AG09309 (cell line): Measurements from ENCODE around the gene TEAD3.

ENCODE experiments used
- DNase-seq: peaks from one replicate; pipeline ENCODE4 v3.0.0-alpha.2; 2010; ENCODE audit warnings: low read depth
- H3K4me3 ChIP-seq: 2 replicates; pipeline ENCODE4 v1.5.1; 2011; ENCODE audit warnings: mild to moderate bottlenecking, low read depth, low read length, moderate library complexity; ENCODE audit not compliant: control insufficient read depth
- TF ChIP-seq, protein P1 (sequence below): IDR thresholded peaks from 2 replicates; pipeline ENCODE4 v1.5.1; 2011; ENCODE audit warnings: mild to moderate bottlenecking, low read depth, low read length, inconsistent platforms; ENCODE audit not compliant: insufficient read depth, control insufficient read depth; ENCODE audit errors: missing control alignments

Gene TEAD3

GRCh38 chr6:35477028-35477427 is 19.9 kb downstream of the TEAD3 start:
- no peak overlapping the region for H3K4me3 ChIP-seq
- TF ChIP-seq, protein P1, sequence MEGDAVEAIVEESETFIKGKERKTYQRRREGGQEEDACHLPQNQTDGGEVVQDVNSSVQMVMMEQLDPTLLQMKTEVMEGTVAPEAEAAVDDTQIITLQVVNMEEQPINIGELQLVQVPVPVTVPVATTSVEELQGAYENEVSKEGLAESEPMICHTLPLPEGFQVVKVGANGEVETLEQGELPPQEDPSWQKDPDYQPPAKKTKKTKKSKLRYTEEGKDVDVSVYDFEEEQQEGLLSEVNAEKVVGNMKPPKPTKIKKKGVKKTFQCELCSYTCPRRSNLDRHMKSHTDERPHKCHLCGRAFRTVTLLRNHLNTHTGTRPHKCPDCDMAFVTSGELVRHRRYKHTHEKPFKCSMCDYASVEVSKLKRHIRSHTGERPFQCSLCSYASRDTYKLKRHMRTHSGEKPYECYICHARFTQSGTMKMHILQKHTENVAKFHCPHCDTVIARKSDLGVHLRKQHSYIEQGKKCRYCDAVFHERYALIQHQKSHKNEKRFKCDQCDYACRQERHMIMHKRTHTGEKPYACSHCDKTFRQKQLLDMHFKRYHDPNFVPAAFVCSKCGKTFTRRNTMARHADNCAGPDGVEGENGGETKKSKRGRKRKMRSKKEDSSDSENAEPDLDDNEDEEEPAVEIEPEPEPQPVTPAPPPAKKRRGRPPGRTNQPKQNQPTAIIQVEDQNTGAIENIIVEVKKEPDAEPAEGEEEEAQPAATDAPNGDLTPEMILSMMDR: no peak
- no peak for DNase-seq

DNA sequence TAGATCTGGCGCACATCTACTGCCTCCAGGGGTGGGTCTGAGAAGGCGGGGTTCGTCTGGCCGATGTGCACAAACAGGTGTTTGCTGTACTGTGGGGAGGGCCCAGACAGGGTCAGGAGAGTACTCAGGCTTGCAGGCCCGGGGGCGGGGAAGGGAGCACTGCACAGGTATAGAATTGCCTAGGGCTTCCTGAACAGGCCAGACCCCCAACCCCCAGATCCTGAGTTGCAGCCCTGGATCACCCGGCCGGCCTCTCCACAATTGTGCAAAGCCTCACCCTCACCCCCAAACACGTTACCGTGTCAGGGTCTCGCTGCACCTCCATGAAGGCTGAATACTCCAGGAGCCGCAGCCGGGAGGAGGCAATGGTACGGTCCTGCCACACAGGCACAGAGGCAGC is 20.9 kb downstream of the TEAD3 start:
- TF ChIP-seq, protein P1: no peak
- no peak overlapping the region for H3K4me3 ChIP-seq
- DNase-seq: no peak

DNA sequence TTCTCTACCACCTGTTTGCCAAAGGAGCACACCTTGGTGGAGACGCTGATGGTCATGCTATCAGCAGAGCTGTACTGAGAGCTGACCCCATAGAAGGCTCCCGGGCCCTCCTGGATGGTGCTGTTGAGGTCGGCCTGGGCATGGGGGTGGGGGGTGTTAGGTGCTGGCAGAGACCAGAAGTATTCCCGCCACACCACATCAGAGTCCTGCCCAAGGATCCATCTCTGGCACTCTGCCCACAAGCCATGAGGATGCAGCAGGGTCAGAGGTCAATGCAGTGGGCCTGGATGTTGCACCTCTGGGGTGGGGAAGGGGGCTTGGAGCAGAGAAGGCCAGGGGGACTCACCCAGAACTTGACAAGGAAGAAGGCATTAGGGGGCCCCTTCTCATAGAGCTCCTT is 21.3 kb downstream of the TEAD3 start:
- TF ChIP-seq, protein P1: no peak
- no peak for DNase-seq
- H3K4me3 ChIP-seq: no peak overlapping the region

GRCh38 chr6:35474942-35475570 is 21.8 kb downstream of the TEAD3 start:
- TF ChIP-seq, protein P1: no peak
- DNase-seq: no peak
- H3K4me3 ChIP-seq: no peak overlapping the region

DNA sequence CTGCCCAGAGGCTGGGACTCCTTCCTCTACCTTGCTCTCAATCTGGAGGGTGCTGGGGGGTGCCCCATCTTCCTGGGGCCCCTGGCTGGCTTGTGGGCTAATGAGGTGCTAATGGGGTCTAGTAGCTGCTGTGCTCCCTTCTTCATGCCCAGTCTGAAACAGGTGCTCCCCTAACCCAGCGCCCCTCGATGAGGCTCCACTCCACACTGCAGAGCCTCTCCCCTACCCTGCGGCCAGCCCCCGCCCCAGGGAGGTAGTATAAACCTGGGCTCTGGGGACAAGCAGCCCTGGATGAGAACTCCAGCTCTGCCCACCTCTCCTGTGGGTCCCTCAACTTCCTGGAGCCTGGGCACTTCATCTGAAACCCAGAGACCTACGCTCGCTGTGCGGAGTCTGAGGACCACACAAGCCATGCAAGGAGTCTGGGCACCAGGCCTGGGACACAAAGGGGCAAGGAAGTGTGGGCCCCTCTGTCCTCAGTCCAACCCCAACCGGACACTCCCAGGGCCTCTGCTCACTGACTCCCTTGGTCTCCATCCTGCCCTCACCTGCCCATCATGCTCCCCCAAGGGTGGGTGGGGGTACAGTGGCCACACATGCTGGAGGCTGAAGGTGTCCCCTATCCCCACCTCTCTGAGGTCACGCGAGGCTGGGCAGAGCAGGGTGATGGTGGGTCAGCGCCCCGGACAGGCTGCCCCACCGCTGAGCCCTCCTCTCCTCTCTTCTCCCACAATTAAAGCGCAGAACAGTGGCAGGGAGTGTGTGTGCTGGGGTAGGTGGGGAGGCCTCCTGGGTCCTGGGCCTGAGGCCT is 22.5 kb downstream of the TEAD3 start:
- no peak for DNase-seq
- H3K4me3 ChIP-seq: no peak overlapping the region
- TF ChIP-seq, protein P1: no peak

GRCh38 chr6:35473850-35474130 is 23.1 kb downstream of the TEAD3 start:
- TF ChIP-seq, protein P1: no peak
- no peak overlapping the region for H3K4me3 ChIP-seq
- DNase-seq: no peak
